HCT116 (cell line): ENCODE measurements around the gene KRT12. TPM values are rescaled to one million over a fixed set of nuclear protein-coding genes. Genes with fewer than 3 reads are reported as not detected.

ENCODE experiments used
- ATAC-seq: fragments of 200-7000 bp; cut with Tn5 transposase; 2 replicates; pipeline ENCODE4 v1.9.1; 2020; ENCODE audit warnings: mild to moderate bottlenecking, moderate library complexity
- BruUV-seq: library from RNA; stranded (reverse); fragments of 400-500 nt; replicated peaks from 2 replicates; lab custom pipeline; 2021; lab: Mats Ljungman, UMichigan
- CTCF ChIA-PET: fragments of 300-600 bp; sonication (Branson Sonifier 250); formaldehyde crosslinking; loops from one replicate; lab custom pipeline; 2021; ENCODE audit warnings: antibody characterized with exemption; lab: Charles Lee
- POLR2A ChIA-PET: fragments of 300-600, 350-600 bp; sonication (Branson Sonifier 250); formaldehyde crosslinking; loops from one replicate; lab custom pipeline; 2021; ENCODE audit warnings: antibody characterized with exemption; lab: Charles Lee
- RAD21 ChIA-PET, 2 experiments: fragments of 300-600 bp; sonication (Branson Sonifier 250); formaldehyde crosslinking; loops; one replicate each; lab custom pipeline; 2023; ENCODE audit warnings: low total read pairs in 2 of 2; ENCODE audit not compliant: uncharacterized antibody in 2 of 2, unreplicated experiment in 2 of 2, low non-redundant PET in 1 of 2; lab: Charles Lee
- DNase-seq: peaks from one replicate; pipeline ENCODE4 v3.0.0-alpha.2; 2010; ENCODE audit warnings: low read depth, low spot score
- H2AFZ ChIP-seq: fragments of 200-600 bp; shearing (Covaris generic), sonication (generic); 2 replicates; pipeline ENCODE4 v1.6.1; 2017; ENCODE audit warnings: low read depth, mixed run types, mixed read lengths, antibody characterized with exemption, low read length; ENCODE audit not compliant: poor library complexity, severe bottlenecking
- H3K27ac ChIP-seq: 2 replicates; pipeline ENCODE4 v1.5.1; 2012; ENCODE audit warnings: low read depth, low read length
- H3K27me3 ChIP-seq: fragments of 200-600 bp; sonication (generic); 2 replicates; pipeline ENCODE4 v1.6.1; 2016; ENCODE audit warnings: mixed run types, low read length, mixed read lengths; ENCODE audit not compliant: insufficient read depth
- H3K36me3 ChIP-seq, 2 experiments: fragments of 200-500 bp in 1 of 2; fragments of 200-600 bp in 1 of 2; sonication (Bioruptor generic) in 1 of 2; sonication (generic) in 1 of 2; 2 replicates each; pipeline versions ENCODE4 v1.5.1 to v1.6.1; 2014 to 2016; ENCODE audit warnings: low read length in 2 of 2, inconsistent platforms in 1 of 2, mixed read lengths in 1 of 2, mixed run types in 1 of 2; ENCODE audit not compliant: insufficient read depth in 2 of 2, control insufficient read depth in 1 of 2
- H3K4me1 ChIP-seq, 2 experiments: fragments of 200-600 bp in 1 of 2; sonication (generic) in 1 of 2; 2 replicates each; pipeline versions ENCODE4 v1.5.1 to v1.6.1; 2012 to 2017; ENCODE audit warnings: low read length in 2 of 2, inconsistent platforms in 1 of 2, mild to moderate bottlenecking in 1 of 2, mixed read lengths in 1 of 2, mixed run types in 1 of 2, moderate library complexity in 1 of 2; ENCODE audit not compliant: insufficient read depth in 2 of 2, control insufficient read depth in 1 of 2
- H3K4me2 ChIP-seq: fragments of 200-600 bp; sonication (generic); 2 replicates; pipeline ENCODE4 v1.6.1; 2017; ENCODE audit warnings: mixed run types, low read length, mixed read lengths
- H3K4me3 ChIP-seq, 2 experiments: fragments of 200-600 bp in 1 of 2; sonication (generic) in 1 of 2; replicated peaks in 1 of 2; 2 replicates each; pipeline ENCODE4 v1.5.1; 2011 to 2016; ENCODE audit warnings: low read length in 2 of 2, control low read depth in 1 of 2, low read depth in 1 of 2, mild to moderate bottlenecking in 1 of 2, mixed read lengths in 1 of 2, mixed run types in 1 of 2
- H3K79me2 ChIP-seq: fragments of 200-600 bp; sonication (generic); 2 replicates; pipeline ENCODE4 v1.6.1; 2017; ENCODE audit warnings: mild to moderate bottlenecking, mixed run types, low read length, moderate library complexity, mixed read lengths; ENCODE audit not compliant: insufficient read depth
- H3K9ac ChIP-seq: fragments of 200-600 bp; sonication (generic); 2 replicates; pipeline ENCODE4 v1.6.1; 2016; ENCODE audit warnings: low read length, mixed read lengths
- H3K9me2 ChIP-seq: fragments of 200-600 bp; sonication (generic), shearing (Covaris generic); 2 replicates; pipeline ENCODE4 v1.6.1; 2017; ENCODE audit warnings: mixed run types, mild to moderate bottlenecking, moderate library complexity; ENCODE audit not compliant: insufficient read depth
- H3K9me3 ChIP-seq, 2 experiments: fragments of 200-500 bp in 1 of 2; fragments of 200-600 bp in 1 of 2; sonication (Bioruptor generic) in 1 of 2; sonication (generic) in 1 of 2; 2 replicates each; pipeline ENCODE4 v1.6.1; 2014 to 2017; ENCODE audit warnings: low read length in 2 of 2, mixed read lengths in 2 of 2, inconsistent platforms in 1 of 2, low read depth in 1 of 2, mild to moderate bottlenecking in 1 of 2, mixed run types in 1 of 2, moderate library complexity in 1 of 2; ENCODE audit not compliant: control insufficient read depth in 1 of 2, insufficient read depth in 1 of 2
- H4K20me1 ChIP-seq: fragments of 200-600 bp; sonication (generic), shearing (Covaris generic); 2 replicates; pipeline ENCODE4 v1.6.1; 2017; ENCODE audit warnings: mixed run types, mild to moderate bottlenecking, moderate library complexity; ENCODE audit not compliant: insufficient read depth
- CBX3 ChIP-seq: IDR thresholded peaks from 2 replicates; pipeline ENCODE4 v1.6.1; 2012; ENCODE audit warnings: low read depth
- EGR1 ChIP-seq: IDR thresholded peaks from 2 replicates; pipeline ENCODE4 v1.6.1; 2012; ENCODE audit warnings: low read depth
- ELF1 ChIP-seq: IDR thresholded peaks from 2 replicates; pipeline ENCODE4 v1.6.1; 2012; ENCODE audit warnings: low read depth, borderline replicate concordance
- FOSL1 ChIP-seq: IDR thresholded peaks from 2 replicates; pipeline ENCODE4 v1.6.1; 2012; ENCODE audit warnings: low read depth
- JUND ChIP-seq: IDR thresholded peaks from 2 replicates; pipeline ENCODE4 v1.6.1; 2012
- intact Hi-C: fragments of 100-400 bp; cut with micrococcal nuclease; formaldehyde crosslinking; loops from 2 replicates; pipeline ENCODE4 v1.10.0; 2022
- total RNA-seq: library from RNA; stranded (reverse); gene quantifications from one replicate; pipeline ENCODE4 v1.2.1, GENCODE V29; 2021; ENCODE audit not compliant: unreplicated experiment
- TF ChIP-seq, protein P1 (sequence below): IDR thresholded peaks from 2 replicates; pipeline ENCODE4 v1.6.1; 2011; ENCODE audit warnings: mild to moderate bottlenecking, low read length, moderate library complexity; ENCODE audit not compliant: insufficient replicate concordance; ENCODE audit errors: extremely low read depth
- TF ChIP-seq, protein P2 (sequence below): IDR thresholded peaks from 2 replicates; pipeline ENCODE4 v1.6.1; 2012

The KRT12 gene
- total RNA-seq, 1 experiment from 2014 or later, result not detected

DNA sequence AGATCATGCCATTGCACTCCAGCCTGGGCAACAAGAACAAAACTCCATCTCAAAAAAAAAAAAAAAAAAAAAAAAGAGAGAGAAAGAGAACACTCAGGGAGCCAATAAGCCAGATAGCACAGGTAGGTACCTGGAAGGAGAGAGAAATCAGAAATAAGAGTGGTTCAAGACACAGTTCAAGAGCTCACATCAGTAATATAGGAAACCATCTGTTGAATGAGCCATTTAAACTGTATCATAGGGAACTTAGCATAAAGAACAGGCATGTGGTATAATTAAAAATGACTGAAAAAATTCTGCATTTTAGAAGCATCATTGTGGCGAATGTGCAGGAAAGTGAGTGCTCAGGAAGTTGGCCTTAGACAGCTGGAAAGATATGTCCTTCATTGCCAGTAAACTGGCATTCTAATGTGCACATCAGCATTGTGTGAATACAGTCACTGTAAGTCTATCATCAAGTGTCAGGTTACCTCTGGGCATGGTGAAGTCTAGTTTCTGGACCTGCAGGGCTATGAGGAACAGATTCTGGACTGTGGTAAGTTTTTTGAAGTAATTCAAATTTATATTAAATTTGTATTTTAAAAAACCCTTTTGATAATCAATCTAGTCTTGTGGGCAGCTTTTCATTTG, 20.4 kb downstream of the KRT12 start:
- Histone ChIP-seq H3K4me1 (0 out of 4 replicates have a peak, but pooled peaks cover 0 to 4% of the 10 kb centered on the region in 2 experiments), H3K9me2 (no peaks in the 10 kb centered on the region), H3K4me2 (no peak overlapping the region), H3K9ac (no peak overlapping the region), H3K9me3 (no peaks in the 10 kb centered on the region), H3K36me3 (no peaks in the 10 kb centered on the region), H3K27ac (no peak overlapping the region), H3K79me2 (no peaks in the 10 kb centered on the region), H3K4me3 (no peak overlapping the region), H2AFZ (no peak overlapping the region), H4K20me1 (no peaks in the 10 kb centered on the region), H3K27me3 (no peaks in the 10 kb centered on the region)
- ChIA-PET RAD21 (no interaction called here), CTCF (no interaction called here)
- intact Hi-C loops, result no loop called here
- BruUV-seq, result no TSS peak
- ATAC-seq (no peak), DNase-seq (no peak)
- TF ChIP-seq EGR1, result no peak
- TF ChIP-seq FOSL1, result no peak
- no peak for TF ChIP-seq JUND
- TF ChIP-seq, all 23 proteins: peak for 0
- POLR2A ChIA-PET, result interaction anchor here (1.2 kb wide), 1 partner anchor 842 kb away, joined by 3 read pairs; no protein-coding TSS in a partner anchor

DNA sequence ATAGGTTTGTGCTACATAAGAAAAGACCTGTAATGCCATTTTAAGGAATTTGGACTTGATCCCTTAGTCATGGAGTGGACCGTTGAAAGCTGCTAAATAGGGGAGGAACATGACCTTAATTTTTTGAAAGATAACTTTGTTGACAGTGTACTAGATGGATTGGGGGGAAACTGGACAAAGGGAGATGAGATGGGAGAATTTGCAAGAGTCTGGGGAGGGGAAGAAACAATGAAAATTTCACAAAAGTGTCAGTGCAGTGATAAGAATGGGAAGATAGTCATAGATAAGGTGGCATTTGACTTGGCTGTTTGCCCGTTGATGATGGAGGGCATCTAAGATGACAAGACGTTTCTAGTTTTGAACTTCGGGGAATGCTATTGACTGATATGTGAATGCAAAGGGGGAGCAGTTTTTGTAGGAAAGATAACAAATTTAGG, 22.3 kb downstream of the KRT12 start:
- ATAC-seq (no peak), DNase-seq (no peak)
- ChIA-PET POLR2A (no interaction called here), CTCF (no interaction called here), RAD21 (no interaction called here)
- Histone ChIP-seq H3K4me3 (no peak overlapping the region), H3K4me1 (0 out of 4 replicates have a peak, but pooled peaks cover 0 to 4% of the 10 kb centered on the region in 2 experiments), H3K36me3 (no peaks in the 10 kb centered on the region), H3K9me2 (no peaks in the 10 kb centered on the region), H3K9ac (no peak overlapping the region), H3K27ac (no peak overlapping the region), H3K9me3 (no peaks in the 10 kb centered on the region), H3K79me2 (no peaks in the 10 kb centered on the region), H3K27me3 (no peaks in the 10 kb centered on the region), H3K4me2 (no peak overlapping the region), H4K20me1 (no peaks in the 10 kb centered on the region), H2AFZ (no peak overlapping the region)
- intact Hi-C loops, result no loop called here
- TF ChIP-seq CBX3 (no peak), JUND (no peak), ELF1 (no peak)
- TF ChIP-seq, protein P1, sequence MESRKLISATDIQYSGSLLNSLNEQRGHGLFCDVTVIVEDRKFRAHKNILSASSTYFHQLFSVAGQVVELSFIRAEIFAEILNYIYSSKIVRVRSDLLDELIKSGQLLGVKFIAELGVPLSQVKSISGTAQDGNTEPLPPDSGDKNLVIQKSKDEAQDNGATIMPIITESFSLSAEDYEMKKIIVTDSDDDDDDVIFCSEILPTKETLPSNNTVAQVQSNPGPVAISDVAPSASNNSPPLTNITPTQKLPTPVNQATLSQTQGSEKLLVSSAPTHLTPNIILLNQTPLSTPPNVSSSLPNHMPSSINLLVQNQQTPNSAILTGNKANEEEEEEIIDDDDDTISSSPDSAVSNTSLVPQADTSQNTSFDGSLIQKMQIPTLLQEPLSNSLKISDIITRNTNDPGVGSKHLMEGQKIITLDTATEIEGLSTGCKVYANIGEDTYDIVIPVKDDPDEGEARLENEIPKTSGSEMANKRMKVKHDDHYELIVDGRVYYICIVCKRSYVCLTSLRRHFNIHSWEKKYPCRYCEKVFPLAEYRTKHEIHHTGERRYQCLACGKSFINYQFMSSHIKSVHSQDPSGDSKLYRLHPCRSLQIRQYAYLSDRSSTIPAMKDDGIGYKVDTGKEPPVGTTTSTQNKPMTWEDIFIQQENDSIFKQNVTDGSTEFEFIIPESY, result no peak
- TF ChIP-seq, protein P2, sequence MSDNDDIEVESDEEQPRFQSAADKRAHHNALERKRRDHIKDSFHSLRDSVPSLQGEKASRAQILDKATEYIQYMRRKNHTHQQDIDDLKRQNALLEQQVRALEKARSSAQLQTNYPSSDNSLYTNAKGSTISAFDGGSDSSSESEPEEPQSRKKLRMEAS, result no peak
- BruUV-seq, result no TSS peak
